Vagina (tissue), 2 donors: ENCODE measurements around the gene CLN6. TPM values are rescaled to one million over a fixed set of nuclear protein-coding genes. Genes with fewer than 3 reads are reported as not detected.

ENCODE experiments used
- DNase-seq, 2 donors: peaks; one replicate each; pipeline ENCODE4 v3.0.0-alpha.2; 2017; ENCODE audit errors: extremely low spot score in 2 of 2
- H3K27ac ChIP-seq: fragments of 200-600 bp; sonication (generic); one replicate; pipeline ENCODE4 v1.5.1; 2019
- H3K27me3 ChIP-seq: fragments of 200-600 bp; sonication (generic); one replicate; pipeline ENCODE4 v1.5.1; 2019
- H3K36me3 ChIP-seq, 2 donors: fragments of 200-600 bp; sonication (generic); one replicate each; pipeline ENCODE4 v1.5.1; 2017 to 2019
- H3K4me1 ChIP-seq: fragments of 200-600 bp; sonication (generic); one replicate; pipeline ENCODE4 v1.5.1; 2019
- H3K4me3 ChIP-seq, 2 donors: fragments of 200-600 bp; sonication (generic); 1 replicate in 1 of 2; 2 replicates in 1 of 2; pipeline ENCODE4 v1.5.1; 2016 to 2019
- H3K9me3 ChIP-seq: fragments of 200-600 bp; sonication (generic); one replicate; pipeline ENCODE4 v1.5.1; 2019
- POLR2A ChIP-seq, 2 donors: fragments of 450-650 bp; IDR thresholded peaks; one replicate each; pipeline ENCODE4 v1.6.1; 2017; ENCODE audit warnings: antibody characterized with exemption in 2 of 2, mild to moderate bottlenecking in 2 of 2, moderate library complexity in 2 of 2
- POLR2AphosphoS5 ChIP-seq, 2 donors: sonication (generic); formaldehyde crosslinking; IDR thresholded peaks; one replicate each; pipeline ENCODE4 v1.9.0; 2017; ENCODE audit warnings: antibody characterized with exemption in 2 of 2, mild to moderate bottlenecking in 2 of 2, low read depth in 1 of 2; ENCODE audit not compliant: insufficient read depth in 1 of 2
- intact Hi-C: fragments of 100-400 bp; cut with DNase I; formaldehyde crosslinking; loops from one replicate; pipeline ENCODE4 v1.15.1; 2023
- total RNA-seq: library from RNA; depleted of rRNA; stranded (reverse); fragments of >200 nt; gene quantifications from one replicate; pipeline ENCODE4 v1.2.3, GENCODE V29; 2016
- TF ChIP-seq, protein P1 (sequence below), 3 experiments: fragments of 450-650 bp in 2 of 3; fragments of 200-600 bp in 1 of 3; sonication (generic) in 1 of 3; IDR thresholded peaks; one replicate each; pipeline ENCODE4 v1.5.1; 2017 to 2019; ENCODE audit warnings: antibody characterized with exemption in 3 of 3, mild to moderate bottlenecking in 2 of 3, moderate library complexity in 2 of 3

Gene CLN6
- total RNA-seq, 1 donor from 2014 or later = 23.3 TPM

DNA sequence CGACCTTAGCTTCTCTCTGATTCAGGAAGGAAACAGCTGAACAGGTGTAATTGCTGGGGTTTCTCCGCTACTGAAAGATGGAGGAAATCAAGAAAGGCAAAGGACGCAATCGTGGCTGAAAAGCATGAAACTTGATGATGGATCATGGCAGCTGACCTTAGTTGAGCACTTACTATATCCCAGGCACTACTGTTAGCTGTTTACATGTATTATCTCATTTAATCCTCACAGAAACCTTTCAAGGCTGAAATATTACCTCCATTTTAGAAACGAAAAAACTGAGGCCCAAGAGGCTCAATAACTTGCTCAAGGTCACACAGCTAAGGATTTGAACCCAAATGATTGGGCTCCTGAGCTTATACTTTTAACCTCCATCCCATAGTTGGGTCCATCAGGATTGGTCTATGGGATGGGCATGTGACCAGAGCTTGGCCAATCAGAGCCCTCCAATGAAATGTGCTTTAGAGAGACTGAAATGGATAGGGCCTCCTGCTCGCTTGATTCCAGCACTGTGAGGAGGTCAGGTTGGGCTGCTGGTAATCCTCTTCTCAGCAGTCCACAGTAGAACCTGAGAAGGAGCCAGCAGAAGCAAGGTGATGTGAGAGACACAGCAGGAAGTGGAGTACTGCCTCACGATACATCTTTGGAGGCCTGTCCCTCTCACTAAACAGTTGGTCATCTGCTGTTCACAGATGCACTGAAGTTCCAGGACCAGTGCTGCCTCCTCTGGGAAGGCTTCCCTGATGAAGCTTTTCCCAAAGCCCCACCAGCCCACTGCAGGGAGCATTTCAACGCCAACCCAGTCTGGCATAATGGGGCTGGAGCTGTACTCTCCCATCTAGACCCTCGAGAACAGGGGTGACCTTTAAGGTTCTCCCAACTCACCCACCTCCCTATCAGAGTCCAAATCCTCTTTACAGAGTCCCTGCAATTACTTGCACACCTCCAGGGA, 10.4 kb downstream of the CLN6 start:
- Histone ChIP-seq H3K36me3 (no peaks in the 10 kb centered on the region), H3K4me3 (no peak overlapping the region), H3K27me3 (no peaks in the 10 kb centered on the region), H3K27ac (no peak overlapping the region), H3K9me3 (no peaks in the 10 kb centered on the region), H3K4me1 (no peaks in the 10 kb centered on the region)
- TF ChIP-seq POLR2AphosphoS5 (IDR thresholded peaks at IDR 0.05; ENCODE audit: insufficient read depth in 1 of 2, low read depth in 1 of 2) = no peak
- TF ChIP-seq, protein P1, sequence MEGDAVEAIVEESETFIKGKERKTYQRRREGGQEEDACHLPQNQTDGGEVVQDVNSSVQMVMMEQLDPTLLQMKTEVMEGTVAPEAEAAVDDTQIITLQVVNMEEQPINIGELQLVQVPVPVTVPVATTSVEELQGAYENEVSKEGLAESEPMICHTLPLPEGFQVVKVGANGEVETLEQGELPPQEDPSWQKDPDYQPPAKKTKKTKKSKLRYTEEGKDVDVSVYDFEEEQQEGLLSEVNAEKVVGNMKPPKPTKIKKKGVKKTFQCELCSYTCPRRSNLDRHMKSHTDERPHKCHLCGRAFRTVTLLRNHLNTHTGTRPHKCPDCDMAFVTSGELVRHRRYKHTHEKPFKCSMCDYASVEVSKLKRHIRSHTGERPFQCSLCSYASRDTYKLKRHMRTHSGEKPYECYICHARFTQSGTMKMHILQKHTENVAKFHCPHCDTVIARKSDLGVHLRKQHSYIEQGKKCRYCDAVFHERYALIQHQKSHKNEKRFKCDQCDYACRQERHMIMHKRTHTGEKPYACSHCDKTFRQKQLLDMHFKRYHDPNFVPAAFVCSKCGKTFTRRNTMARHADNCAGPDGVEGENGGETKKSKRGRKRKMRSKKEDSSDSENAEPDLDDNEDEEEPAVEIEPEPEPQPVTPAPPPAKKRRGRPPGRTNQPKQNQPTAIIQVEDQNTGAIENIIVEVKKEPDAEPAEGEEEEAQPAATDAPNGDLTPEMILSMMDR (IDR thresholded peaks at IDR 0.05) = no peak
- peak in 1 of 2 donors; percentile 67 for DNase-seq
- intact Hi-C loops = no loop called here

DNA sequence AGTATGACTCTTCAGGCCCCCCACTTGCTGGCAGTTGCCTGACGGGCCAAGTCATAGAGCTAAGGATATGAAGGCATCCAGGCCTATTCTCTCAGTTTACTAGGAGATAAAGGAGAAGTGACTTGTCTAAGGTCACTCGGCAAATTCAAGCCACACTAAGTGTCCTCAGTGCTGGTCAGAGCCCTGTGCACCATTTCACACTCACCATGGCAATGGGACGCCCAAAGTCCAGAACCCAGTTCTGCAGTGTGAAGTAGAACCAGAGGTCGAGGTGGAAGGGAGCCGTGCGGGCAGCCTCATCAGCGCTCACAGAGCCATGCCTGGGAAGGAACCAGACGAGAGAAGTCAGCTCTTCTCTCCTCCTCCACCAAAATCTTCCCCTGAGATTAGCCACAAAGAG, 11.2 kb downstream of the CLN6 start:
- no peak overlapping the region for H3K4me3 ChIP-seq
- intact Hi-C loops = no loop called here
- H3K27ac ChIP-seq = no peak overlapping the region
- no peaks in the 10 kb centered on the region for H3K27me3 ChIP-seq
- no peaks in the 10 kb centered on the region for H3K4me1 ChIP-seq
- no peaks in the 10 kb centered on the region for H3K36me3 ChIP-seq
- TF ChIP-seq, protein P1 (IDR thresholded peaks at IDR 0.05) = no peak
- TF ChIP-seq POLR2A (IDR thresholded peaks at IDR 0.05) (no peak), POLR2AphosphoS5 (IDR thresholded peaks at IDR 0.05; ENCODE audit: insufficient read depth in 1 of 2, low read depth in 1 of 2) (no peak)
- H3K9me3 ChIP-seq = no peaks in the 10 kb centered on the region
- no peak for DNase-seq

DNA sequence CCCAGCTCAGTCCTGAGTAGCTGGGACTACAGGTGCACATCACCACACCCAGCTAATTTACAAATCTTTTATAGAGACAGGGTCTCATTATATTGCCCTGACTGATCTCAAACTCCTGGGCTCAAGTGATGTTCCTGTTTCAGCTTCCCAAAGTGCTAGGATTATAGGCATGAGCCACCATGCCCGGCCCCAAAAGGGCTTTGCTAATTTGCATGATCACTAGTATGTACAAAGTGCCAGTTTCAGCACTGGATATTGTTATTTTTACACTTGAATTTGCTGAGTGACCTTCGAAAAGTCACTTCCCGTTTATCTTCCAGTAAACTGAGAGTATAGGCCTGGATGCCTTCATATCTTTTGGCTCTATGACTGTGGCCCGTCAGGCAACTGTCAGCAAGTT, 12.2 kb downstream of the CLN6 start:
- H3K36me3 ChIP-seq = no peaks in the 10 kb centered on the region
- intact Hi-C loops = no loop called here
- no peaks in the 10 kb centered on the region for H3K27me3 ChIP-seq
- H3K27ac ChIP-seq = no peak overlapping the region
- H3K4me3 ChIP-seq = no peak overlapping the region
- H3K9me3 ChIP-seq = no peaks in the 10 kb centered on the region
- H3K4me1 ChIP-seq = no peaks in the 10 kb centered on the region
- no peak for DNase-seq
- TF ChIP-seq POLR2A (IDR thresholded peaks at IDR 0.05) = no peak
- TF ChIP-seq, protein P1 (IDR thresholded peaks at IDR 0.05) = no peak
- no peak for TF ChIP-seq POLR2AphosphoS5 (IDR thresholded peaks at IDR 0.05; ENCODE audit: insufficient read depth in 1 of 2, low read depth in 1 of 2)

DNA sequence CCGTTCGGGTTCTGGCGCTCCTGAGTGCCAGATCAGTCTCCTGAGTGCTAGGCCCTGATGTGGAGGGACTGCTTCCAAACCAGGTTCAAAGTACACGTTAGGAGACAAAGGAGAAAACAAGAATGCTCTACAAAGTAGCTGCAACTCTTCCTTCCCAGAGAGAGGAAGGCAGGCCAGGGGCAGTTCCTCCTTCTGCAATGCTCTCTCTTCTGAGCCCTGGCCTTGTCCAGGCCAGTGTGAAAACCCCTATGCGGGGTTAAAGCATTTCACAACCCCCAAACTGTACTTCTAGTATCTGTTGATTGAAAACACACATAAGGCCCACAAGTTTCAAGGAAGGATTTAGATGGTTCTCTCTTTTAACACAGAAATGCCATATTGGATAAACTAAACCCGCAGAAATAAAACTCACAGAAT, 14.7 kb downstream of the CLN6 start:
- no peak for TF ChIP-seq POLR2AphosphoS5 (IDR thresholded peaks at IDR 0.05; ENCODE audit: insufficient read depth in 1 of 2, low read depth in 1 of 2)
- TF ChIP-seq POLR2A (IDR thresholded peaks at IDR 0.05) = no peak
- TF ChIP-seq, protein P1 (IDR thresholded peaks at IDR 0.05) = no peak
- peaks cover 10% of the 10 kb centered on the region for H3K4me1 ChIP-seq
- no peaks in the 10 kb centered on the region for H3K9me3 ChIP-seq
- no peaks in the 10 kb centered on the region for H3K27me3 ChIP-seq
- H3K27ac ChIP-seq = no peak overlapping the region
- H3K36me3 ChIP-seq = no peaks in the 10 kb centered on the region
- DNase-seq = no peak
- H3K4me3 ChIP-seq = no peak overlapping the region
- intact Hi-C loops = no loop called here
